ENCODE data around the gene UBE2E2.

GRCh38 chr3:23193831-23194230 is 9.3 kb upstream of the UBE2E2 start:
- TF ChIP-seq CTCF (IDR thresholded peaks at IDR 0.05) = no peak
- no peak for TF ChIP-seq EZH2 (IDR thresholded peaks at IDR 0.05)
